Kidney glomerular epithelial cell (primary cell): ENCODE measurements around the gene FLG2.
"Not testable (repeated sequence)": the region's sequence is repeated elsewhere in the genome, so short reads cannot be mapped to it uniquely, and the experiment has no call there.

ENCODE experiments used
- DNase-seq: peaks from one replicate; lab custom pipeline; 2025; lab: John Stamatoyannopoulos, UW

The FLG2 gene

DNA sequence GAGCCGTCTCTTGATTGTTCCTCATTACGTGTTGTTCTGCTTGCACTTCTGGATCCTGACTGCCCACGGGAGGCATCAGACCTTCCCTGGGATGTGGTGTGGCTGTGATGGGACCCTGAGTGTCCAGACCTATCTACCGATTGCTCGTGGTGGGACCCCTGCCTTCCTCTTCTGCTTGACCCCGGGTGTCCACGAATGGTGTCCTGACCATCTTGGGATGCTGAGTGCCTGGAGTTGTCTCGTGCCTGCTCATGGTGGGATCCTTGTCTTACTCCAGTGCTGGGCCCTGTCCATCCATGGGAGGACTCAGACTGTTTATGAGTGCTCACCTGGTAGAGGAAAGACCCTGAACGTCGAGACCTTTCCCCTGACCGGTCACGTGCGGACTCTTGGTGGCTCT lies 47.6 kb downstream of the FLG2 start:
- not testable (repeated sequence) for DNase-seq

DNA sequence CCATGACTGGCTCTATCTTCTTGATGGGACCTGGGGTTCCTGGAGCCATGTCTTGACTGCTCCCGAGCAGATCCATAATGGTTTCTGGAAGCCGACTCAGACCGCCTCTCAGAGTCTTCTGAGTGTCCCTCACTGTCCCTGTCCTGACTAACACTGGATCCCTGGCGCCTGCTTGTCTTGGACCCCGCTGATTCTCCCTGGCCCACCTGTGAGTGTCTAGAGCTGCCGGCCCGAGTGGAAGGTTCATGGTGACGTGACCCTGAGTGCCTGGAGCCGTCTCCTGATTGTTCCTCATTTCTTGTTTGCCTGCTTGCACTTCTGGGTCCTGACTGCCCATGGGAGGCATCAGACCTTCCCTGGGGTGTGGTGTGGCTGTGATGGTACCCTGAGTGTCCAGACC lies 49.9 kb downstream of the FLG2 start:
- DNase-seq = no peak

DNA sequence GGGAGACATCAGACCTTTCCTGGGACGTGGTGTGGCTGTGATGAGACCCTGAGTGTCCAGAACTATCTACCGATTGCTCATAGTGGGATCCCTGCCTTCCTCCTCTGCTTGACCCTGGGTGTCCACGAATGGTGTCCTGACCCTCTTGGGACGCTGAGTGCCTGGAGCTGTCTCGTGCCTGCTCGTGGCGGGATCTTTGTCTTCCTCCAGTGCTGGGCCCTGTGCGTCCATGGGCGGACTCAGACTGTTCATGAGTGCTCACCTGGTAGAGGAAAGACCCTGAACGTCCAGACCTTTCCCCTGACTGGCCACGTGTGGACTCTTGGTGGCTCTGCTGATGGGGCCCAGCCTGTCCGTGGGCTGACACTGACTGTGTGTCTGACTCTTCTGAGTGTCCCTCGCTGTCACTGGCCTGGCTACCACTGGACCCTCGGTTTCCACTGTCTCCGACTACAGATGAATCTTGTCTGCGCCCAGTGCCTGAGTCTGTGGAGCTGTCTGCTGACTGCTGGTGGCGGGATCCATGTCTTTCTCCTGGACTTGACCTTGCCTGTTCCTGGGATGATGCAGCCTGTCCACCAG lies 50.4 kb downstream of the FLG2 start:
- not testable (repeated sequence) for DNase-seq

DNA sequence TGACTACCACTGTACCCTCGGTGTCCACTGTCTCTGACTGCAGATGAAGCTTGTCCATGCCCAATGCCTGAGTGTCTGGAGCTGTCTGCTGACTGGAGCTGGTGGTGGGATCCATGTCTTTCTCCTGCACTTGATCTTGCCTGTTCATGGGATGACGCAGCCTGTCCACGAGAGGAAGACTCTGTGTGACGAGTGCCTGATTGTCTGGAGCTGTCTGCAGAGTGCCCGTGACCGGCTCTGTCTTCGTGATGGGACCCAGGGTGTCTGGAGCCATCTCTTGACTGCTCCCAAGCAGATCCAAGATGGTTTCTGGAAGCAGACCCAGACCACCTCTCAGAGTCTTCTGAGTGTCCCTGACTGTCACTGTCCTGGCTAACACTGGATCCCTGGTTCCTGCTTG lies 51.0 kb downstream of the FLG2 start:
- DNase-seq = not testable (repeated sequence)

DNA sequence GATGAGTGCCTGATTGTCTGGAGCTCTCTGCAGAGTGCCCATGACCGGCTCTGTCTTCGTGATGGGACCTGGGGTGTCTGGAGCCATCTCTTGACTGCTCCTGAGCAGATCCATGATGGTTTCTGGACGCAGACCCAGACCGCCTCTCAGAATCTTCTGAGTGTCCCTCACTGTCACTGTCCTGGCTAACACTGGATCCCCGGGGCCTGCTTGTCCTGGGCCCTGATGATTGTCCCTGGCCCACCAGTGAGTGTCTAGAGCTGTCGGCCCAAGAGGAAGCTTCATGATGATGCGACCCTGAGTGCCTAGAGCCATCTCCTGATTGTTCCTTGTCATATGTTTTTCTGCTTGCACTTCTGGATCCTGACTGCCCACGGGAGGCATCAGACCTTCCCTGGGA lies 51.8 kb downstream of the FLG2 start:
- DNase-seq = not testable (repeated sequence)

DNA sequence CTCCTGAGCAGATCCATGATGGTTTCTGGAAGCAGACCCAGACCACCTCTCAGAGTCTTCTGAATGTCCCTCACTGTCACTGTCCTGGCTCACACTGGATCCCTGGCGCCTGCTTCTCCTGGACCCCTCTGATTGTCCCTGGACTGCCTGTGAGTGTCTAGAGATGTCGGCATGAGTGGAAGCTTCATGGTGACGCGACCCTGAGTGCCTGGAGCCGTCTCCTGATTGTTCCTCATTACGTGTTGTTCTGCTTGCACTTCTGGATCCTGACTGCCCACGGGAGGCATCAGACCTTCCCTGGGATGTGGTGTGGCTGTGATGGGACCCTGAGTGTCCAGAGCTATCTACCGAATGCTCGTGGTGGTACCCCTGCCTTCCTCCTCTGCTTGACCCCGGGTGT lies 53.7 kb downstream of the FLG2 start:
- not testable (repeated sequence) for DNase-seq

DNA sequence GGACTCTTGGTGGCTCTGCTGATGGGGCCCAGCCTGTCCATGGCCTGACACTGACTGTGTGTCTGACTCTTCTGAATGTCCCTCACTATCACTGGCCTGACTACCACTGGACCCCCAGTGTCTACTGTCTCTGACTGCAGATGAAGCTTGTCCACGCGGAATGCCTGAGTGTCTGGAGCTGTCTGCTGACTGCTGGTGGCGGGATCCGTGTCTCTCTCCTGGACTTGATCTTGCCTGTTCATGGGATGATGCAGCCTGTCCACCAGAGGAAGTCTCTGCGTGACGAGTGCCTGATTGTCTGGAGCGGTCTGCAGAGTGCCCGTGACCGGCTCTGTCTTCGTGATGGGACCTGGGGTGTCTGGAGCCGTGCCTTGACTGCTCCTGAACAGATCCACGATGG lies 55.0 kb downstream of the FLG2 start:
- not testable (repeated sequence) for DNase-seq

DNA sequence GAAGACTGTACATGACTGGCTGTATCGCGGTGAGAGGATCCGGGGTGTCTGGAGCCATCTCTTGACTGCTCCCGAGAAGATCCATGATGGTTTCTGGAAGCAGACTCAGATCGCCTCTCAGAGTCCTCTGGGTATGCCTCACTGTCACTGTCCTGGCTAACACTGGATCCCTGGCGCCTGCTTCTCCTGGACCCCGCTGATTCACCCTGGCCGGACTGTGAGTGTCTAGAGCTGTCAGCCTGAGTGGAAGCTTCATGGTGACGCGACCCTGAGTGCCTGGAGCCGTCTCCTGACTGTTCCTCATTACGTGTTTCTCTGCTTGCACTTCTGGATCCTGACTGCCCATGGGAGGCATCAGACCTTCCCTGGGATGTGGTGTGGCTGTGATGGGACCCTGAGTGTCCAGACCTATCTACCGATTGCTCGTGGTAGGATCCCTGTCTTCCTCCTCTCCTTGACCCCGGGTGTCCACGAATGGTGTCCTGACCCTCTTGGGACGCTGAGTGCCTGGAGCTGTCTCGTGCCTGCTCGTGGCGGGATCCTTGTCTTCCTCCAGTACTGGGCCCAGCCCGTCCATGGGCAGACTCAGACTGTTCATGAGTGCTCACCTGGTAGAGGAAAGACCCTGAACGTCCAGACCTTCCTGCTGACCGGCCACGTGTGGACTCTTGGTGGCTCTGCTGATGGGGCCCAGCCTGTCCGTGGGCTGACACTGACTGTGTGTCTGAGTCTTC lies 56.5 kb downstream of the FLG2 start:
- not testable (repeated sequence) for DNase-seq
